Endothelial cell of umbilical vein (primary cell): Measurements from ENCODE around the gene CSMD2. TPM values are rescaled to one million over a fixed set of nuclear protein-coding genes. Genes with fewer than 3 reads are reported as not detected.

ENCODE experiments used
- BruUV-seq: library from RNA; stranded (reverse); fragments of 400-500 nt; replicated peaks from 2 replicates; lab custom pipeline; 2021; lab: Mats Ljungman, UMichigan
- CTCF ChIA-PET: fragments of 300-600, 350-600 bp; sonication (Branson Sonifier 250); formaldehyde crosslinking; loops from one replicate; lab custom pipeline; 2021; ENCODE audit warnings: antibody characterized with exemption, inconsistent platforms; lab: Charles Lee
- POLR2A ChIA-PET: fragments of 300-600, 350-600 bp; sonication (Branson Sonifier 250); formaldehyde crosslinking; loops from one replicate; lab custom pipeline; 2021; ENCODE audit warnings: antibody characterized with exemption, inconsistent platforms; lab: Charles Lee
- DNase-seq: peaks from one replicate; pipeline ENCODE4 v3.0.0-alpha.2; 2011; ENCODE audit warnings: low read depth, low spot score
- FAIRE-seq: peaks from 2 replicates; lab custom pipeline; 2011; peaks lifted over from hg19 to GRCh38; lab: Jason Lieb, UNC
- H2AFZ ChIP-seq: 2 replicates; pipeline ENCODE4 v1.6.0; 2012; ENCODE audit warnings: low read depth, low read length, control low read depth, inconsistent platforms
- H3K27ac ChIP-seq: 2 replicates; pipeline ENCODE4 v1.5.1; 2011; ENCODE audit warnings: low read depth, mild to moderate bottlenecking, control low read depth, low read length, moderate library complexity; ENCODE audit not compliant: insufficient read depth
- H3K27me3 ChIP-seq, 2 experiments: 2 replicates each; pipeline versions ENCODE4 v1.6.0 to v1.6.1; 2011; ENCODE audit warnings: low read length in 2 of 2, mixed read lengths in 1 of 2; ENCODE audit not compliant: control insufficient read depth in 2 of 2, insufficient read depth in 2 of 2
- H3K36me3 ChIP-seq, 2 experiments: 2 replicates in 1 of 2; 3 replicates in 1 of 2; pipeline ENCODE4 v1.5.1; 2011; ENCODE audit warnings: low read length in 2 of 2, mild to moderate bottlenecking in 1 of 2, moderate library complexity in 1 of 2; ENCODE audit not compliant: control insufficient read depth in 2 of 2, insufficient read depth in 2 of 2; ENCODE audit errors: extremely low read depth in 1 of 2
- H3K4me1 ChIP-seq: 3 replicates; pipeline ENCODE4 v1.5.1; 2011; ENCODE audit warnings: mild to moderate bottlenecking, low read length; ENCODE audit not compliant: control insufficient read depth, insufficient read depth; ENCODE audit errors: extremely low read depth
- H3K4me2 ChIP-seq: 2 replicates; pipeline ENCODE4 v1.6.1; 2011; ENCODE audit warnings: low read length, control low read depth, mixed read lengths; ENCODE audit not compliant: insufficient read depth
- H3K4me3 ChIP-seq, 3 experiments: fragments of 200-600 bp in 1 of 3; sonication (generic), shearing (Covaris generic) in 1 of 3; replicated peaks in 1 of 3; 2 replicates each; pipeline ENCODE4 v1.5.1; 2011 to 2016; ENCODE audit warnings: control low read depth in 3 of 3, low read length in 3 of 3, mild to moderate bottlenecking in 2 of 3, inconsistent platforms in 1 of 3, low read depth in 1 of 3, moderate library complexity in 1 of 3; ENCODE audit not compliant: insufficient read depth in 1 of 3
- H3K79me2 ChIP-seq: 2 replicates; pipeline ENCODE4 v1.6.0; 2012; ENCODE audit warnings: low read length, inconsistent platforms; ENCODE audit not compliant: control insufficient read depth, insufficient read depth
- H3K9ac ChIP-seq: replicated peaks from 2 replicates; pipeline ENCODE3; 2011; ENCODE audit warnings: low read length, control low read depth; ENCODE audit not compliant: insufficient read depth; ENCODE audit errors: extremely low read depth
- H3K9me1 ChIP-seq: replicated peaks from 3 replicates; pipeline ENCODE4 v1.6.0; 2011; ENCODE audit warnings: mild to moderate bottlenecking, low read length; ENCODE audit not compliant: control insufficient read depth, insufficient read depth; ENCODE audit errors: extremely low read depth
- H3K9me3 ChIP-seq: replicated peaks from 2 replicates; pipeline ENCODE4 v1.5.1; 2012; ENCODE audit warnings: low read length, inconsistent platforms; ENCODE audit not compliant: control insufficient read depth, insufficient read depth
- H4K20me1 ChIP-seq: replicated peaks from 2 replicates; pipeline ENCODE3; 2011; ENCODE audit warnings: mild to moderate bottlenecking, low read length; ENCODE audit not compliant: control insufficient read depth, insufficient read depth; ENCODE audit errors: extremely low read depth
- CTCF ChIP-seq, 2 donors: IDR thresholded peaks; 1 replicate in 1 of 2; 2 replicates in 1 of 2; pipeline ENCODE4 v1.5.1; 2011; ENCODE audit warnings: low read length in 2 of 2, mild to moderate bottlenecking in 2 of 2, moderate library complexity in 2 of 2, control low read depth in 1 of 2, inconsistent platforms in 1 of 2, low read depth in 1 of 2; ENCODE audit not compliant: insufficient read depth in 1 of 2; ENCODE audit errors: extremely low read depth in 1 of 2
- EZH2 ChIP-seq: IDR thresholded peaks from 2 replicates; pipeline ENCODE4 v1.6.1; 2012; ENCODE audit warnings: borderline replicate concordance, low read depth, mild to moderate bottlenecking, moderate library complexity, low read length, inconsistent platforms; ENCODE audit not compliant: severe bottlenecking
- FOS ChIP-seq: IDR thresholded peaks from 2 replicates; pipeline ENCODE4 v1.6.1; 2011; ENCODE audit warnings: mild to moderate bottlenecking, low read length, moderate library complexity, borderline replicate concordance; ENCODE audit not compliant: insufficient read depth
- GATA2 ChIP-seq: IDR thresholded peaks from 2 replicates; pipeline ENCODE4 v1.7.0; 2011; ENCODE audit warnings: low read depth, mild to moderate bottlenecking, moderate library complexity, mixed read lengths, low read length; ENCODE audit not compliant: insufficient read length, insufficient read depth
- JUN ChIP-seq: IDR thresholded peaks from 2 replicates; pipeline ENCODE4 v1.6.1; 2011; ENCODE audit warnings: borderline replicate concordance, low read depth; ENCODE audit not compliant: insufficient read length, insufficient read depth
- MAX ChIP-seq: IDR thresholded peaks from 2 replicates; pipeline ENCODE4 v1.6.1; 2011; ENCODE audit not compliant: insufficient read depth, insufficient read length
- MYC ChIP-seq: IDR thresholded peaks from one replicate; pipeline ENCODE4 v1.6.1; 2011; ENCODE audit warnings: mild to moderate bottlenecking, low read depth, low read length
- POLR2A ChIP-seq: IDR thresholded peaks from 2 replicates; pipeline ENCODE4 v1.6.1; 2012; ENCODE audit warnings: low read depth, mild to moderate bottlenecking, control low read depth, low read length
- POLR2AphosphoS5 ChIP-seq: IDR thresholded peaks from 2 replicates; pipeline ENCODE4 v1.6.1; 2012; ENCODE audit warnings: low read depth, mild to moderate bottlenecking, control low read depth, low read length, moderate library complexity; ENCODE audit not compliant: insufficient read depth
- dilution Hi-C: fragments of 300-500 bp; cut with MboI; formaldehyde crosslinking; loops from one replicate; pipeline ENCODE4 v1.15.0; 2019; ENCODE audit warnings: low sequenced_read_pairs; ENCODE audit not compliant: extremely low pct_ligation_motif_present
- intact Hi-C: fragments of 100-400 bp; cut with micrococcal nuclease; formaldehyde crosslinking; loops from one replicate; pipeline ENCODE4 v1.10.0; 2022
- polyA plus RNA-seq, 4 experiments: library from polyadenylated mRNA; depleted of rRNA in 3 of 4; stranded (reverse) in 3 of 4; unstranded in 1 of 4; fragments of >200 nt; gene quantifications; 2 replicates each; pipeline versions ENCODE4 v1.2.1 to v1.2.3, GENCODE V29; 2011 to 2012; ENCODE audit warnings: missing spikeins in 1 of 4
- total RNA-seq: library from RNA; stranded (reverse); gene quantifications from 2 replicates; pipeline ENCODE4 v1.2.3, GENCODE V29; 2021

The CSMD2 gene
- total and polyA plus RNA-seq, 2 donors (not counting 3 experiments of a cell fraction or from before 2014, with no cell fraction given), result under 0.01 TPM; not detected in 1

- CTCF ChIA-PET, result no interaction called here
These were observed 595.7 kb downstream of the CSMD2 start for GRCh38 chr1:33569331-33569730.

More at GRCh38 chr1:33569331-33569730, 595.7 kb downstream of the CSMD2 start:
- Histone ChIP-seq H3K79me2 (no peaks in the 10 kb centered on the region), H3K4me3 (no peak overlapping the region), H3K4me1 (no peaks in the 10 kb centered on the region), H3K36me3 (no peaks in the 10 kb centered on the region), H3K9me3 (no peaks in the 10 kb centered on the region), H3K4me2 (no peak overlapping the region), H3K27ac (no peak overlapping the region), H2AFZ (no peak overlapping the region), H3K9ac (no peak overlapping the region), H3K9me1 (no peaks in the 10 kb centered on the region), H4K20me1 (no peaks in the 10 kb centered on the region), H3K27me3 (no peaks in the 10 kb centered on the region)
- dilution Hi-C loops (no loop called here), intact Hi-C loops (no loop called here)
- no TSS peak for BruUV-seq
- no peak for FAIRE-seq
- POLR2A ChIA-PET, result no interaction called here
- no peak for DNase-seq
- TF ChIP-seq GATA2 (no peak), EZH2 (no peak), MAX (no peak), CTCF (IDR thresholded peaks at IDR 0.05; ENCODE audit: extremely low read depth in 1 of 2, insufficient read depth in 1 of 2, low read depth in 1 of 2, low read length in 2 of 2) (no peak), POLR2A (no peak), FOS (no peak), JUN (no peak), MYC (no peak), POLR2AphosphoS5 (no peak)
